Right atrium auricular region (tissue), 2 donors: ENCODE results near the gene SERF1A. TPM values are rescaled to one million over a fixed set of nuclear protein-coding genes. Genes with fewer than 3 reads are reported as not detected.
"Not testable (repeated sequence)": the region's sequence is repeated elsewhere in the genome, so short reads cannot be mapped to it uniquely, and the experiment has no call there.

ENCODE experiments used
- DNase-seq: peaks from one replicate; pipeline ENCODE4 v3.0.0-alpha.2; 2019; ENCODE audit warnings: low spot score
- H3K27ac ChIP-seq, 2 donors: fragments of 200-600 bp; sonication (generic); 1 replicate in 1 of 2; 2 replicates in 1 of 2; pipeline ENCODE4 v1.5.1; 2016 to 2019
- H3K27me3 ChIP-seq, 2 donors: fragments of 200-600 bp; sonication (generic); one replicate each; pipeline versions ENCODE4 v1.5.1 to v1.6.0; 2017 to 2019
- H3K36me3 ChIP-seq: fragments of 200-600 bp; sonication (generic); one replicate; pipeline ENCODE4 v1.5.1; 2016
- H3K4me1 ChIP-seq, 2 donors: fragments of 200-600 bp; sonication (generic); one replicate each; pipeline versions ENCODE4 v1.5.1 to v1.6.0; 2017 to 2019
- H3K4me3 ChIP-seq, 2 donors: fragments of 200-600 bp; sonication (generic); 1 replicate in 1 of 2; 2 replicates in 1 of 2; pipeline ENCODE4 v1.5.1; 2017 to 2019; ENCODE audit warnings: mild to moderate bottlenecking in 1 of 2, moderate library complexity in 1 of 2
- H3K9me3 ChIP-seq, 2 donors: fragments of 200-600 bp; sonication (generic); one replicate each; pipeline ENCODE4 v1.5.1; 2019
- total RNA-seq, 2 donors: library from RNA; depleted of rRNA; stranded (reverse); fragments of >200 nt; gene quantifications; one replicate each; pipeline ENCODE4 v1.1.0, GENCODE V29; 2016

The SERF1A gene
- total RNA-seq = 1 to 10 TPM; 6.2 to 9.5 TPM

GRCh38 chr5:70900533-70901271 is at the start of gene SERF1A:
Gene SERF1A (plus strand): TSS chr5:70900669. CDS start chr5:70900870, 201 bp downstream.
- not testable (repeated sequence) for H3K4me1 ChIP-seq, H3K4me3 ChIP-seq, H3K9me3 ChIP-seq, H3K27me3 ChIP-seq, DNase-seq, H3K36me3 ChIP-seq, H3K27ac ChIP-seq

- not testable (repeated sequence) for H3K4me3 ChIP-seq, H3K27ac ChIP-seq
These were observed 33.7 kb upstream of the SERF1A start for GRCh38 chr5:70866778-70867177.

GRCh38 chr5:70870626-70871025 is 29.8 kb upstream of the SERF1A start:
- H3K27ac ChIP-seq, H3K36me3 ChIP-seq, H3K4me1 ChIP-seq, H3K27me3 ChIP-seq, DNase-seq, H3K4me3 ChIP-seq, H3K9me3 ChIP-seq: not testable (repeated sequence)

More at GRCh38 chr5:70866778-70867177, 33.7 kb upstream of the SERF1A start:
- H3K4me1 ChIP-seq, DNase-seq, H3K9me3 ChIP-seq, H3K27me3 ChIP-seq, H3K36me3 ChIP-seq: not testable (repeated sequence)

GRCh38 chr5:70896076-70896475 is 4.4 kb upstream of the SERF1A start:
- not testable (repeated sequence) for H3K4me3 ChIP-seq, DNase-seq, H3K36me3 ChIP-seq, H3K4me1 ChIP-seq, H3K27ac ChIP-seq, H3K27me3 ChIP-seq, H3K9me3 ChIP-seq

- not testable (repeated sequence) for H3K27ac ChIP-seq, H3K36me3 ChIP-seq, H3K27me3 ChIP-seq, H3K4me3 ChIP-seq, H3K9me3 ChIP-seq, H3K4me1 ChIP-seq, DNase-seq
These were observed 753 bp downstream of the SERF1A start for GRCh38 chr5:70901272-70901571.

GRCh38 chr5:70906624-70907023 is 6.2 kb downstream of the SERF1A start:
- not testable (repeated sequence) for H3K27ac ChIP-seq, DNase-seq, H3K4me3 ChIP-seq, H3K4me1 ChIP-seq, H3K36me3 ChIP-seq, H3K27me3 ChIP-seq, H3K9me3 ChIP-seq

GRCh38 chr5:70916829-70917228 is 16.4 kb downstream of the SERF1A start:
- not testable (repeated sequence) for H3K27ac ChIP-seq, H3K27me3 ChIP-seq, H3K9me3 ChIP-seq, H3K36me3 ChIP-seq, H3K4me3 ChIP-seq, H3K4me1 ChIP-seq, DNase-seq

GRCh38 chr5:70925211-70925562 is 24.7 kb downstream of the SERF1A start:
- not testable (repeated sequence) for H3K36me3 ChIP-seq, H3K27me3 ChIP-seq, DNase-seq, H3K4me3 ChIP-seq, H3K27ac ChIP-seq, H3K4me1 ChIP-seq, H3K9me3 ChIP-seq

- not testable (repeated sequence) for H3K27me3 ChIP-seq, H3K4me3 ChIP-seq, H3K4me1 ChIP-seq, H3K27ac ChIP-seq, DNase-seq, H3K36me3 ChIP-seq, H3K9me3 ChIP-seq
These were observed 31.4 kb downstream of the SERF1A start for GRCh38 chr5:70931709-70932368.

- not testable (repeated sequence) for H3K4me1 ChIP-seq, H3K27ac ChIP-seq, H3K27me3 ChIP-seq, H3K9me3 ChIP-seq, H3K36me3 ChIP-seq, DNase-seq, H3K4me3 ChIP-seq
These were observed 32.1 kb downstream of the SERF1A start for GRCh38 chr5:70932560-70932959.

GRCh38 chr5:70953068-70953467 is 52.6 kb downstream of the SERF1A start:
- not testable (repeated sequence) for H3K4me3 ChIP-seq, H3K4me1 ChIP-seq, DNase-seq, H3K27me3 ChIP-seq, H3K36me3 ChIP-seq, H3K27ac ChIP-seq, H3K9me3 ChIP-seq

Other genes starting within 250 kb of the SERF1A start
- gene SMN1, start 24.4 kb downstream of the SERF1A start, total RNA-seq = 10 to 100 TPM; 15.6 to 24.1 TPM
- gene NAIP, start 124.7 kb downstream of the SERF1A start, total RNA-seq = 1 to 10 TPM; 6.9 to 8.8 TPM
- gene GTF2H2, start 167.0 kb downstream of the SERF1A start, total RNA-seq = 10 to 100 TPM in 1 of 2 donors, 1 to 10 TPM in 1; 8.8 to 10.4 TPM